Measurements from ENCODE around the gene PHF20. TPM values are rescaled to one million over a fixed set of nuclear protein-coding genes. Genes with fewer than 3 reads are reported as not detected.

Gene PHF20
- polyA plus RNA-seq, 3 donors = 54.7 to 78.2 (median 73.6) TPM

GRCh38 chr20:35917077-35917476 is 145.3 kb downstream of the PHF20 start:
- H3K4me3 ChIP-seq (replicated peaks in 1 of 3; ENCODE audit: low read depth in 2 of 3, low read length in 3 of 3) = no peak overlapping the region
- H2AFZ ChIP-seq (ENCODE audit: insufficient read depth, low read depth, low read length, poor library complexity, severe bottlenecking) = no peak overlapping the region
- intact Hi-C loops (cut with micrococcal nuclease) = no loop called here
- Mint-ChIP-seq H3K4me1 (no peaks in the 10 kb centered on the region), H3K27ac (no peak overlapping the region), H3K36me3 (peaks cover 79 to 90% of the 10 kb centered on the region in 2 donors), H3K4me3 (no peak overlapping the region), H3K9me3 (peaks cover 0 to 2% (median 0%) of the 10 kb centered on the region in 7 donors), H3K27me3 (ENCODE audit: low read depth in 3 of 3) (no peaks in the 10 kb centered on the region)
- no CpG with 5 or more reads among the region's 3 CpGs for WGBS (ENCODE audit: insufficient coverage)
- peaks cover 4% of the 10 kb centered on the region for H4K20me1 ChIP-seq (ENCODE audit: insufficient read depth, low read length)
- H3K27ac ChIP-seq (ENCODE audit: low read depth in 1 of 2, low read length in 2 of 2) = no peak overlapping the region
- H3K9ac ChIP-seq (ENCODE audit: insufficient read depth, low read length, poor library complexity, severe bottlenecking) = no peak overlapping the region
- no peak overlapping the region for H3K4me2 ChIP-seq (replicated peaks; ENCODE audit: extremely low read depth, low read length, poor library complexity, severe bottlenecking)
- no peaks in the 10 kb centered on the region for H3K27me3 ChIP-seq (ENCODE audit: control insufficient read depth in 2 of 2, insufficient read depth in 2 of 2, low read length in 2 of 2)
- H3K79me2 ChIP-seq (ENCODE audit: insufficient read depth, low read length) = no peaks in the 10 kb centered on the region
- no peak for DNase-seq
- no peaks in the 10 kb centered on the region for H3K4me1 ChIP-seq (ENCODE audit: control insufficient read depth in 1 of 2, insufficient read depth in 2 of 2, low read length in 2 of 2)
- H3K36me3 ChIP-seq (replicated peaks in 1 of 2; ENCODE audit: control insufficient read depth in 1 of 2, insufficient read depth in 2 of 2, low read length in 2 of 2) = peaks cover 80 to 97% of the 10 kb centered on the region in 2 donors
- H3K9me3 ChIP-seq (replicated peaks in 1 of 2; ENCODE audit: control insufficient read depth in 1 of 2, insufficient read depth in 1 of 2, low read length in 2 of 2) = no peaks in the 10 kb centered on the region
- TF ChIP-seq, protein P1, sequence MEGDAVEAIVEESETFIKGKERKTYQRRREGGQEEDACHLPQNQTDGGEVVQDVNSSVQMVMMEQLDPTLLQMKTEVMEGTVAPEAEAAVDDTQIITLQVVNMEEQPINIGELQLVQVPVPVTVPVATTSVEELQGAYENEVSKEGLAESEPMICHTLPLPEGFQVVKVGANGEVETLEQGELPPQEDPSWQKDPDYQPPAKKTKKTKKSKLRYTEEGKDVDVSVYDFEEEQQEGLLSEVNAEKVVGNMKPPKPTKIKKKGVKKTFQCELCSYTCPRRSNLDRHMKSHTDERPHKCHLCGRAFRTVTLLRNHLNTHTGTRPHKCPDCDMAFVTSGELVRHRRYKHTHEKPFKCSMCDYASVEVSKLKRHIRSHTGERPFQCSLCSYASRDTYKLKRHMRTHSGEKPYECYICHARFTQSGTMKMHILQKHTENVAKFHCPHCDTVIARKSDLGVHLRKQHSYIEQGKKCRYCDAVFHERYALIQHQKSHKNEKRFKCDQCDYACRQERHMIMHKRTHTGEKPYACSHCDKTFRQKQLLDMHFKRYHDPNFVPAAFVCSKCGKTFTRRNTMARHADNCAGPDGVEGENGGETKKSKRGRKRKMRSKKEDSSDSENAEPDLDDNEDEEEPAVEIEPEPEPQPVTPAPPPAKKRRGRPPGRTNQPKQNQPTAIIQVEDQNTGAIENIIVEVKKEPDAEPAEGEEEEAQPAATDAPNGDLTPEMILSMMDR (IDR thresholded peaks at IDR 0.05) = no peak

GRCh38 chr20:35918021-35918420 is 146.2 kb downstream of the PHF20 start:
- Mint-ChIP-seq H3K36me3 (peaks cover 70 to 84% of the 10 kb centered on the region in 2 donors), H3K9me3 (peaks cover 0 to 2% (median 0%) of the 10 kb centered on the region in 7 donors), H3K27me3 (ENCODE audit: low read depth in 3 of 3) (no peaks in the 10 kb centered on the region), H3K27ac (peak overlapping the region in 2 of 7 donors; percentile 21 to 73), H3K4me1 (no peaks in the 10 kb centered on the region), H3K4me3 (no peak overlapping the region)
- intact Hi-C loops (cut with micrococcal nuclease) = no loop called here
- no peak overlapping the region for H3K4me3 ChIP-seq (replicated peaks in 1 of 3; ENCODE audit: low read depth in 2 of 3, low read length in 3 of 3)
- no peaks in the 10 kb centered on the region for H3K27me3 ChIP-seq (ENCODE audit: control insufficient read depth in 2 of 2, insufficient read depth in 2 of 2, low read length in 2 of 2)
- no peak for DNase-seq
- no peaks in the 10 kb centered on the region for H3K79me2 ChIP-seq (ENCODE audit: insufficient read depth, low read length)
- TF ChIP-seq, protein P1 (IDR thresholded peaks at IDR 0.05) = no peak
- no peak overlapping the region for H3K4me2 ChIP-seq (replicated peaks; ENCODE audit: extremely low read depth, low read length, poor library complexity, severe bottlenecking)
- H3K9me3 ChIP-seq (replicated peaks in 1 of 2; ENCODE audit: control insufficient read depth in 1 of 2, insufficient read depth in 1 of 2, low read length in 2 of 2) = no peaks in the 10 kb centered on the region
- no peaks in the 10 kb centered on the region for H3K4me1 ChIP-seq (ENCODE audit: control insufficient read depth in 1 of 2, insufficient read depth in 2 of 2, low read length in 2 of 2)
- 100% methylated on average over 1 of the region's 1 CpG for WGBS (ENCODE audit: insufficient coverage)
- H4K20me1 ChIP-seq (ENCODE audit: insufficient read depth, low read length) = peaks cover 5% of the 10 kb centered on the region
- no peak overlapping the region for H3K9ac ChIP-seq (ENCODE audit: insufficient read depth, low read length, poor library complexity, severe bottlenecking)
- H2AFZ ChIP-seq (ENCODE audit: insufficient read depth, low read depth, low read length, poor library complexity, severe bottlenecking) = no peak overlapping the region
- H3K27ac ChIP-seq (ENCODE audit: low read depth in 1 of 2, low read length in 2 of 2) = no peak overlapping the region
- peaks cover 83 to 98% of the 10 kb centered on the region in 2 donors for H3K36me3 ChIP-seq (replicated peaks in 1 of 2; ENCODE audit: control insufficient read depth in 1 of 2, insufficient read depth in 2 of 2, low read length in 2 of 2)
